Nephron progenitor cell (in vitro differentiated cells): Measurements from ENCODE around the gene IGIP.
"Not testable (repeated sequence)": the region's sequence is repeated elsewhere in the genome, so short reads cannot be mapped to it uniquely, and the experiment has no call there.

Experiments
- DNase-seq: peaks from one replicate; pipeline ENCODE4 v3.0.0; 2021
- H3K27ac Mint-ChIP-seq: 2 replicates; pipeline ENCODE4 v1.8.0; 2021; ENCODE audit warnings: mild to moderate bottlenecking, moderate library complexity, mixed read lengths
- H3K27me3 Mint-ChIP-seq: 2 replicates; pipeline ENCODE4 v1.8.0; 2021; ENCODE audit warnings: mild to moderate bottlenecking, low read depth, mixed read lengths; ENCODE audit not compliant: poor library complexity
- H3K36me3 Mint-ChIP-seq: 2 replicates; pipeline ENCODE4 v1.8.0; 2021; ENCODE audit warnings: low read depth, mixed read lengths
- H3K4me1 Mint-ChIP-seq: 2 replicates; pipeline ENCODE4 v1.8.0; 2021; ENCODE audit warnings: mixed read lengths
- H3K4me3 Mint-ChIP-seq: 2 replicates; pipeline ENCODE4 v1.8.0; 2021; ENCODE audit warnings: mild to moderate bottlenecking, moderate library complexity, mixed read lengths
- H3K9me3 Mint-ChIP-seq: 2 replicates; pipeline ENCODE4 v1.8.0; 2021; ENCODE audit warnings: mild to moderate bottlenecking, moderate library complexity, mixed read lengths
- TF ChIP-seq, protein P1 (sequence below): fragments of 200-600 bp; sonication (generic); IDR thresholded peaks from 2 replicates; pipeline ENCODE4 v1.5.0; 2021; ENCODE audit warnings: antibody characterized with exemption

IGIP gene

GRCh38 chr5:140151144-140152021, 25.6 kb downstream of the IGIP start:
- Mint-ChIP-seq H3K27me3 (peaks cover 88% of the 10 kb centered on the region), H3K4me3 (no peak overlapping the region), H3K36me3 (no peaks in the 10 kb centered on the region), H3K4me1 (no peaks in the 10 kb centered on the region), H3K27ac (no peak overlapping the region), H3K9me3 (no peaks in the 10 kb centered on the region)
- TF ChIP-seq, protein P1, sequence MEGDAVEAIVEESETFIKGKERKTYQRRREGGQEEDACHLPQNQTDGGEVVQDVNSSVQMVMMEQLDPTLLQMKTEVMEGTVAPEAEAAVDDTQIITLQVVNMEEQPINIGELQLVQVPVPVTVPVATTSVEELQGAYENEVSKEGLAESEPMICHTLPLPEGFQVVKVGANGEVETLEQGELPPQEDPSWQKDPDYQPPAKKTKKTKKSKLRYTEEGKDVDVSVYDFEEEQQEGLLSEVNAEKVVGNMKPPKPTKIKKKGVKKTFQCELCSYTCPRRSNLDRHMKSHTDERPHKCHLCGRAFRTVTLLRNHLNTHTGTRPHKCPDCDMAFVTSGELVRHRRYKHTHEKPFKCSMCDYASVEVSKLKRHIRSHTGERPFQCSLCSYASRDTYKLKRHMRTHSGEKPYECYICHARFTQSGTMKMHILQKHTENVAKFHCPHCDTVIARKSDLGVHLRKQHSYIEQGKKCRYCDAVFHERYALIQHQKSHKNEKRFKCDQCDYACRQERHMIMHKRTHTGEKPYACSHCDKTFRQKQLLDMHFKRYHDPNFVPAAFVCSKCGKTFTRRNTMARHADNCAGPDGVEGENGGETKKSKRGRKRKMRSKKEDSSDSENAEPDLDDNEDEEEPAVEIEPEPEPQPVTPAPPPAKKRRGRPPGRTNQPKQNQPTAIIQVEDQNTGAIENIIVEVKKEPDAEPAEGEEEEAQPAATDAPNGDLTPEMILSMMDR, result no peak
- no peak for DNase-seq

- H3K27ac Mint-ChIP-seq, result no peak overlapping the region
- DNase-seq, result no peak
- H3K36me3 Mint-ChIP-seq, result no peaks in the 10 kb centered on the region
- H3K4me1 Mint-ChIP-seq, result peaks cover 4% of the 10 kb centered on the region
- TF ChIP-seq, protein P1, result no peak
- peaks cover 82% of the 10 kb centered on the region for H3K27me3 Mint-ChIP-seq
- no peaks in the 10 kb centered on the region for H3K9me3 Mint-ChIP-seq
- no peak overlapping the region for H3K4me3 Mint-ChIP-seq
These were observed 26.6 kb downstream of the IGIP start for GRCh38 chr5:140152022-140152999.

- Mint-ChIP-seq H3K36me3 (no peaks in the 10 kb centered on the region), H3K27me3 (peaks cover 82% of the 10 kb centered on the region), H3K27ac (no peak overlapping the region), H3K4me3 (no peak overlapping the region), H3K4me1 (peaks cover 4% of the 10 kb centered on the region), H3K9me3 (no peaks in the 10 kb centered on the region)
- TF ChIP-seq, protein P1, result no peak
- DNase-seq, result no peak
These were observed 27.5 kb downstream of the IGIP start for GRCh38 chr5:140153255-140153654.

DNA sequence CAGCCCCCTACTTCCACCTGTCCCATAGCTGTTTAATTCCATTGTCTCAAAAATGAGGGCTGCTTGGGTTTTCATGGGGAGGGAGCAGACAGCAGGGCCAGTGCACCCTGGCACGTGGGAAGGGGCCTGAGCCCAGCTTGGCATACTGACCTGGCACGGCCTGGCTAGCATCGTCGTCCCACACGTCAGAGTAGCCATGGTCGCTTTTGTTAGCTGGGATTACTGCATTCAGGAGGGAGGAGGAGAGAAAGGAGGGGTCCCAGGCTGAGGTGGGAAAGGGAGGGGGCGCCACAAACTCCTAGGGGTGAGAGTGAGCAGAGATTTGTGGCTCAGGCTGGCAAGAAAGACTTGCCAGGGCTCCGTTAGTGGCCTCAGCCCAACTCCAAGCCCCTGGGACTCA, 28.2 kb downstream of the IGIP start:
- Mint-ChIP-seq H3K4me1 (peaks cover 4% of the 10 kb centered on the region), H3K36me3 (no peaks in the 10 kb centered on the region), H3K4me3 (no peak overlapping the region), H3K27me3 (peaks cover 82% of the 10 kb centered on the region), H3K9me3 (no peaks in the 10 kb centered on the region), H3K27ac (no peak overlapping the region)
- TF ChIP-seq, protein P1, result no peak
- DNase-seq, result no peak

DNA sequence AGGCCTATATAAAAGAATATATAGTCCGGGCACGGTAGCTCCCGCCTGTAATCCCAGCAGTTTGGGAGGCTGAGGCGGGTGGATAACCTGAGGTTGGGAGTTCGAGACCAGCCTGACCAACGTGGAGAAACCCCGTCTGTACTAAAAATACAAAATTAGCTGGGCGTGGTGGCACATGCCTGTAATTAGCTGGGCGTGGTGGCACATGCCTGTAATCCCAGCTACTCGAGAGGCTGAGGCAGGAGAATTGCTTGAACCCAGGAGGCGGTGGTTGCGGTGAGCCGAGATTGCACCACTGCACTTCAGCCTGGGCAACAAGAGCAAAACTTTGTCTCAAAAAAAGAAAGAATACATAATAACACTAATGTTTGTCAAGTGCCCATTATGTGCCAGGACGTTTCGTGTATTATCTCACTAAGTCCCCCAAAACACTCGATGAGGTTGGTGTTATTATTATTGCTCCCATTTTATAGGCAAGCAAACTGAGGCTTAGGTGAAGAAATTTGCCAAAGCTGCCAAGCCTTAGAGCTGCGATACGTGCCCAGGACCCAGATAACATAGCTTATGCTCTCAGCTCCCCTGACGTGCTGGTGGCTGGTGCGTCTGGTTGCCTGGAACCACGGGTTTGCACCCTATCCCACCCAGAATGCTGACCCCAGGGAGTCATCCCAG, 29.1 kb downstream of the IGIP start:
- not testable (repeated sequence) for H3K4me1 Mint-ChIP-seq, H3K9me3 Mint-ChIP-seq, H3K27ac Mint-ChIP-seq, H3K4me3 Mint-ChIP-seq, H3K36me3 Mint-ChIP-seq, DNase-seq
- H3K27me3 Mint-ChIP-seq, result peaks cover 84% of the 10 kb centered on the region
